OCI-LY7 (cell line): ENCODE data around the gene FASTK.

Experiments
- EZH2phosphoT487 ChIP-seq: fragments of 200-600 bp; sonication (generic); IDR thresholded peaks from 2 replicates; pipeline ENCODE4 v1.6.1; 2018; ENCODE audit warnings: low read depth, borderline replicate concordance, mild to moderate bottlenecking, mixed run types, antibody characterized with exemption, low read length, moderate library complexity, mixed read lengths
- TF ChIP-seq, protein P1 (sequence below): fragments of 200-600 bp; sonication (generic); conservative IDR thresholded peaks from 2 replicates; pipeline ENCODE4 v1.5.1; 2014; ENCODE audit warnings: mild to moderate bottlenecking, antibody characterized with exemption, low read length, moderate library complexity, mixed read lengths

- TF ChIP-seq, protein P1, sequence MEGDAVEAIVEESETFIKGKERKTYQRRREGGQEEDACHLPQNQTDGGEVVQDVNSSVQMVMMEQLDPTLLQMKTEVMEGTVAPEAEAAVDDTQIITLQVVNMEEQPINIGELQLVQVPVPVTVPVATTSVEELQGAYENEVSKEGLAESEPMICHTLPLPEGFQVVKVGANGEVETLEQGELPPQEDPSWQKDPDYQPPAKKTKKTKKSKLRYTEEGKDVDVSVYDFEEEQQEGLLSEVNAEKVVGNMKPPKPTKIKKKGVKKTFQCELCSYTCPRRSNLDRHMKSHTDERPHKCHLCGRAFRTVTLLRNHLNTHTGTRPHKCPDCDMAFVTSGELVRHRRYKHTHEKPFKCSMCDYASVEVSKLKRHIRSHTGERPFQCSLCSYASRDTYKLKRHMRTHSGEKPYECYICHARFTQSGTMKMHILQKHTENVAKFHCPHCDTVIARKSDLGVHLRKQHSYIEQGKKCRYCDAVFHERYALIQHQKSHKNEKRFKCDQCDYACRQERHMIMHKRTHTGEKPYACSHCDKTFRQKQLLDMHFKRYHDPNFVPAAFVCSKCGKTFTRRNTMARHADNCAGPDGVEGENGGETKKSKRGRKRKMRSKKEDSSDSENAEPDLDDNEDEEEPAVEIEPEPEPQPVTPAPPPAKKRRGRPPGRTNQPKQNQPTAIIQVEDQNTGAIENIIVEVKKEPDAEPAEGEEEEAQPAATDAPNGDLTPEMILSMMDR, result no peak
- no peak for TF ChIP-seq EZH2phosphoT487
Observed at GRCh38 chr7:151045967-151046366, 34.6 kb downstream of the FASTK start.
